ENCODE results near the gene AURKB.
"Not testable (repeated sequence)": the region's sequence is repeated elsewhere in the genome, so short reads cannot be mapped to it uniquely, and the experiment has no call there.

DNA sequence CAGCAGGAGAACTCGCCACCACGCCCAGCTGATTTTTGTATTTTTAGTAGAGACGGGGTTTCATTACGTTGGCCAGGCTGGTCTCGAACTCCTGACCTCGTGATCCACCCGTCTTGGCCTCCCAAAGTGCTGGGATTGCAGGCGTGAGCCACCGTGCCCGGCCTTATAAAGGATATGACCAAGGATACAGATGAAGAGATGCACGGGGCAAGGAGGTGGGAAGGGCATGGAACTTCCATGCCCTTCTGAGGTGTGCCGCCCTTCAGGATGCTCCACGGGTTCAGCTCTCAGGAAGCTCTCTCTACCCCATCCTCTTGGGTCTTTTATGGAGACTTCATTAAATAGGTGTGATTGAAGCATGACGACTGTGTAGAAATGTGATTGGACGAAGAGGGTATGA lies 3.6 kb upstream of the AURKB start:
- TF ChIP-seq, protein P1, sequence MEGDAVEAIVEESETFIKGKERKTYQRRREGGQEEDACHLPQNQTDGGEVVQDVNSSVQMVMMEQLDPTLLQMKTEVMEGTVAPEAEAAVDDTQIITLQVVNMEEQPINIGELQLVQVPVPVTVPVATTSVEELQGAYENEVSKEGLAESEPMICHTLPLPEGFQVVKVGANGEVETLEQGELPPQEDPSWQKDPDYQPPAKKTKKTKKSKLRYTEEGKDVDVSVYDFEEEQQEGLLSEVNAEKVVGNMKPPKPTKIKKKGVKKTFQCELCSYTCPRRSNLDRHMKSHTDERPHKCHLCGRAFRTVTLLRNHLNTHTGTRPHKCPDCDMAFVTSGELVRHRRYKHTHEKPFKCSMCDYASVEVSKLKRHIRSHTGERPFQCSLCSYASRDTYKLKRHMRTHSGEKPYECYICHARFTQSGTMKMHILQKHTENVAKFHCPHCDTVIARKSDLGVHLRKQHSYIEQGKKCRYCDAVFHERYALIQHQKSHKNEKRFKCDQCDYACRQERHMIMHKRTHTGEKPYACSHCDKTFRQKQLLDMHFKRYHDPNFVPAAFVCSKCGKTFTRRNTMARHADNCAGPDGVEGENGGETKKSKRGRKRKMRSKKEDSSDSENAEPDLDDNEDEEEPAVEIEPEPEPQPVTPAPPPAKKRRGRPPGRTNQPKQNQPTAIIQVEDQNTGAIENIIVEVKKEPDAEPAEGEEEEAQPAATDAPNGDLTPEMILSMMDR (conservative IDR thresholded peaks at IDR 0.05; ENCODE audit: low read depth, low read length), result not testable (repeated sequence)
- TF ChIP-seq EZH2 (IDR thresholded peaks at IDR 0.05; ENCODE audit: borderline replicate concordance, low read depth, low read length, poor library complexity, severe bottlenecking), result not testable (repeated sequence)

Measured in A673 (cell line).